Activated naive CD4-positive, alpha-beta T cell treated with Interleukin-2 at 50 U/mL for 16 hours (primary cell): ENCODE data around the gene RABEP2.
"Not testable (repeated sequence)": the region's sequence is repeated elsewhere in the genome, so short reads cannot be mapped to it uniquely, and the experiment has no call there.

ENCODE experiments used
- DNase-seq: peaks from one replicate; pipeline ENCODE4 v3.0.0-alpha.2; 2020

The RABEP2 gene

GRCh38 chr16:28931801-28932225, 6.8 kb upstream of the RABEP2 start, which contains the start of gene CD19:
TSS of gene CD19 (plus strand) at chr16:28931971. CDS start at chr16:28932001, 30 bp downstream.
- DNase-seq, result no peak

- no peak for DNase-seq
These were observed 5.6 kb upstream of the RABEP2 start for GRCh38 chr16:28930652-28931051.

GRCh38 chr16:28930203-28930602, 5.2 kb upstream of the RABEP2 start:
- DNase-seq, result no peak

- no peak for DNase-seq
These were observed 2.8 kb upstream of the RABEP2 start for GRCh38 chr16:28927815-28928214.

GRCh38 chr16:28926284-28926683, 1.2 kb upstream of the RABEP2 start:
- not testable (repeated sequence) for DNase-seq

- peak; percentile 84 for DNase-seq
These were observed 569 bp upstream of the RABEP2 start for GRCh38 chr16:28925386-28926228.

GRCh38 chr16:28924399-28924761, 658 bp downstream of the RABEP2 start:
- DNase-seq, result no peak

- DNase-seq, result no peak
These were observed 1.2 kb downstream of the RABEP2 start for GRCh38 chr16:28923652-28924398.

GRCh38 chr16:28923231-28923587, 1.8 kb downstream of the RABEP2 start:
- no peak for DNase-seq

GRCh38 chr16:28918698-28919097, 6.3 kb downstream of the RABEP2 start:
- DNase-seq, result no peak

- DNase-seq, result no peak
These were observed 7.9 kb downstream of the RABEP2 start for GRCh38 chr16:28917095-28917494.

GRCh38 chr16:28915181-28915580, 9.9 kb downstream of the RABEP2 start:
- DNase-seq, result no peak

- no peak for DNase-seq
These were observed 10.9 kb downstream of the RABEP2 start for GRCh38 chr16:28913946-28914724.

GRCh38 chr16:28912558-28912957, 12.5 kb downstream of the RABEP2 start:
- DNase-seq, result no peak

GRCh38 chr16:28910086-28911031, 14.7 kb downstream of the RABEP2 start:
- no peak for DNase-seq

GRCh38 chr16:28905800-28906372, 19.2 kb downstream of the RABEP2 start:
- no peak for DNase-seq

GRCh38 chr16:28905229-28905754, 19.7 kb downstream of the RABEP2 start:
- no peak for DNase-seq

- no peak for DNase-seq
These were observed 20.2 kb downstream of the RABEP2 start for GRCh38 chr16:28904828-28905227.

GRCh38 chr16:28904363-28904762, 20.7 kb downstream of the RABEP2 start:
- DNase-seq, result no peak

GRCh38 chr16:28903344-28904042, 21.5 kb downstream of the RABEP2 start:
- no peak for DNase-seq

- DNase-seq, result no peak
These were observed 22.1 kb downstream of the RABEP2 start for GRCh38 chr16:28902909-28903308.
